HepG2 (cell line): ENCODE data around the gene LRRC3B. TPM values are rescaled to one million over a fixed set of nuclear protein-coding genes. Genes with fewer than 3 reads are reported as not detected.

Experiments used
- ATAC-seq: fragments of 200-7000 bp; cut with Tn5 transposase; 3 replicates; pipeline ENCODE4 v1.9.1; 2020; ENCODE audit warnings: mild to moderate bottlenecking, moderate library complexity
- BruUV-seq: library from RNA; stranded (reverse); fragments of 400-500 nt; replicated peaks from 2 replicates; lab custom pipeline; 2021; lab: Mats Ljungman, UMichigan
- CTCF ChIA-PET: fragments of 300-600 bp; formaldehyde crosslinking; extraction: SDS; loops from one replicate; lab custom pipeline; 2021; ENCODE audit warnings: low total read pairs, inconsistent platforms, low intra/inter-chr PET ratio; lab: Yijun Ruan, JAX
- POLR2A ChIA-PET: fragments of 350-600 bp; sonication (Branson Sonifier 250); formaldehyde crosslinking; loops from one replicate; lab custom pipeline; 2020; ENCODE audit warnings: antibody characterized with exemption, inconsistent platforms; lab: Yijun Ruan, JAX
- DNase-seq: peaks from one replicate; pipeline ENCODE4 v3.0.0-alpha.2; 2015; ENCODE audit warnings: low spot score
- FAIRE-seq: peaks from 3 replicates; lab custom pipeline; 2011; peaks lifted over from hg19 to GRCh38; lab: Jason Lieb, UNC
- H2AFZ ChIP-seq: one replicate; pipeline ENCODE4 v1.6.1; 2011; ENCODE audit warnings: low read length, inconsistent platforms
- H3K27ac ChIP-seq: fragments of 300-600 bp; 3 replicates; pipeline ENCODE4 v1.8.0; 2011; ENCODE audit warnings: mixed run types, mild to moderate bottlenecking, mixed read lengths, low read length, inconsistent platforms; ENCODE audit not compliant: insufficient read depth; ENCODE audit errors: extremely low read length
- H3K27me3 ChIP-seq, 2 experiments: fragments of 200-600 bp in 1 of 2; 2 replicates in 1 of 2; 3 replicates in 1 of 2; pipeline versions ENCODE4 v1.6.0 to v1.8.0; 2011; ENCODE audit warnings: low read length in 2 of 2, mild to moderate bottlenecking in 2 of 2, moderate library complexity in 2 of 2, inconsistent platforms in 1 of 2; ENCODE audit not compliant: insufficient read depth in 2 of 2, control insufficient read depth in 1 of 2
- H3K36me3 ChIP-seq, 2 experiments: fragments of 200-600 bp in 1 of 2; replicated peaks in 1 of 2; 2 replicates in 1 of 2; 3 replicates in 1 of 2; pipeline versions ENCODE4 v1.5.1 to v1.8.0; 2011; ENCODE audit warnings: low read length in 2 of 2, inconsistent platforms in 1 of 2; ENCODE audit not compliant: insufficient read depth in 2 of 2, control insufficient read depth in 1 of 2
- H3K4me1 ChIP-seq: 2 replicates; pipeline ENCODE4 v1.5.1; 2012; ENCODE audit warnings: low read length, inconsistent platforms; ENCODE audit not compliant: insufficient read depth
- H3K4me2 ChIP-seq: 2 replicates; pipeline ENCODE4 v1.6.0; 2011; ENCODE audit warnings: low read depth, low read length, inconsistent platforms
- H3K4me3 ChIP-seq, 3 experiments: fragments of 200-600 bp in 1 of 3; sonication (generic), shearing (Covaris generic) in 1 of 3; replicated peaks in 1 of 3; 2 replicates each; pipeline ENCODE4 v1.5.1; 2011 to 2016; ENCODE audit warnings: low read length in 3 of 3, inconsistent platforms in 2 of 3, low read depth in 2 of 3, mild to moderate bottlenecking in 2 of 3, control low read depth in 1 of 3, mixed read lengths in 1 of 3; ENCODE audit not compliant: insufficient read depth in 1 of 3
- H3K79me2 ChIP-seq: one replicate; pipeline ENCODE4 v1.6.1; 2011; ENCODE audit warnings: low read length, inconsistent platforms; ENCODE audit not compliant: insufficient read depth
- H3K9ac ChIP-seq: 2 replicates; pipeline ENCODE4 v1.6.0; 2011; ENCODE audit warnings: mild to moderate bottlenecking, low read depth, low read length, inconsistent platforms; ENCODE audit not compliant: insufficient read depth
- H3K9me3 ChIP-seq: 2 replicates; pipeline ENCODE4 v1.5.1; 2012; ENCODE audit warnings: mild to moderate bottlenecking, low read length
- H4K20me1 ChIP-seq: 2 replicates; pipeline ENCODE4 v1.6.0; 2011; ENCODE audit warnings: inconsistent platforms, mild to moderate bottlenecking, low read length, moderate library complexity; ENCODE audit not compliant: insufficient read depth
- ATF2 ChIP-seq: sonication (generic); formaldehyde crosslinking; IDR thresholded peaks from 2 replicates; pipeline ENCODE4 v1.4.0; 2020; ENCODE audit warnings: missing genetic modification reagents
- DDIT3 ChIP-seq: sonication (generic); formaldehyde crosslinking; IDR thresholded peaks from 2 replicates; pipeline ENCODE4 v1.4.0; 2020; ENCODE audit warnings: mild to moderate bottlenecking, missing genetic modification reagents
- FOXP1 ChIP-seq, 2 experiments: fragments of 450-650 bp in 1 of 2; IDR thresholded peaks; 2 replicates each; pipeline ENCODE4 v1.6.1; 2017 to 2018; ENCODE audit warnings: antibody characterized with exemption in 1 of 2
- GATAD1 ChIP-seq: IDR thresholded peaks from 2 replicates; pipeline ENCODE4 v1.6.1; 2016; ENCODE audit warnings: missing genetic modification reagents, missing compliant biosample characterization
- HOXA3 ChIP-seq: sonication (generic); formaldehyde crosslinking; IDR thresholded peaks from 2 replicates; pipeline ENCODE4 v1.5.0; 2020; ENCODE audit warnings: missing genetic modification reagents
- KMT2B ChIP-seq: IDR thresholded peaks from 2 replicates; pipeline ENCODE4 v1.6.1; 2016; ENCODE audit warnings: missing genetic modification reagents, missing compliant biosample characterization
- MAX ChIP-seq: IDR thresholded peaks from 2 replicates; pipeline ENCODE4 v1.6.1; 2012; ENCODE audit warnings: inconsistent platforms
- MXD3 ChIP-seq: IDR thresholded peaks from 2 replicates; pipeline ENCODE4 v1.6.1; 2016; ENCODE audit warnings: mild to moderate bottlenecking, missing biosample characterization, missing genetic modification reagents
- SIN3B ChIP-seq: fragments of 150-350 bp; IDR thresholded peaks from 2 replicates; pipeline ENCODE4 v1.6.1; 2014; ENCODE audit warnings: low read length
- SNAPC4 ChIP-seq: sonication (generic); formaldehyde crosslinking; IDR thresholded peaks from 2 replicates; pipeline ENCODE4 v1.4.0; 2020; ENCODE audit warnings: mild to moderate bottlenecking, missing genetic modification reagents
- SOX13 ChIP-seq, 3 experiments: fragments of 450-650 bp in 1 of 3; sonication (generic) in 1 of 3; formaldehyde crosslinking in 1 of 3; IDR thresholded peaks in 2 of 3; conservative IDR thresholded peaks in 1 of 3; 2 replicates each; pipeline versions ENCODE4 v1.5.0 to v1.6.1; 2016 to 2020; ENCODE audit warnings: antibody characterized with exemption in 1 of 3, mild to moderate bottlenecking in 1 of 3, missing compliant biosample characterization in 1 of 3, missing genetic modification reagents in 1 of 3, moderate library complexity in 1 of 3
- ZBTB7B ChIP-seq: sonication (generic); formaldehyde crosslinking; IDR thresholded peaks from 2 replicates; pipeline ENCODE4 v1.4.0; 2020; ENCODE audit warnings: missing genetic modification reagents
- ZNF256 ChIP-seq: sonication (generic); formaldehyde crosslinking; conservative IDR thresholded peaks from 2 replicates; pipeline ENCODE4 v1.4.0; 2020; ENCODE audit warnings: missing genetic modification reagents
- ZNF33A ChIP-seq: sonication (generic); formaldehyde crosslinking; IDR thresholded peaks from 2 replicates; pipeline ENCODE4 v1.5.1; 2020; ENCODE audit warnings: missing genetic modification reagents, mild to moderate bottlenecking, moderate library complexity, borderline replicate concordance
- in situ Hi-C: cut with HindIII; loops from 2 replicates; pipeline ENCODE4 v1.10.0; 2017; ENCODE audit warnings: low pct_unique_long_range_greater_than_20kb; ENCODE audit not compliant: extremely low pct_ligation_motif_present
- intact Hi-C: fragments of 100-400 bp; cut with micrococcal nuclease; formaldehyde crosslinking; loops from one replicate; pipeline ENCODE4 v1.10.0; 2022; ENCODE audit not compliant: unreplicated experiment
- polyA plus RNA-seq, 8 experiments: library from polyadenylated mRNA; depleted of rRNA in 3 of 8; stranded (reverse) in 7 of 8; unstranded in 1 of 8; fragments of >200 nt; fragmentation: Illumina TruSeq in 4 of 8; extraction: Trizol in 4 of 8; gene quantifications; 2 replicates each; pipeline versions ENCODE4 v1.2.1 to v1.2.3, GENCODE V29; 2011 to 2016; ENCODE audit warnings: low read depth in 4 of 8, missing spikeins in 1 of 8, mixed read lengths in 1 of 8; ENCODE audit not compliant: insufficient read depth in 1 of 8
- total RNA-seq, 5 experiments: library from RNA; depleted of rRNA; stranded (reverse); fragments of >200 nt; fragmentation: Illumina TruSeq; extraction: Trizol; gene quantifications; 2 replicates each; pipeline ENCODE4 v1.2.3, GENCODE V29; 2016; ENCODE audit warnings: low read depth in 1 of 5

LRRC3B gene
- total and polyA plus RNA-seq, 2 of the 13 experiments (the other 11 are each of a cell fraction or from before 2014, with no cell fraction given): not detected

- TF ChIP-seq SNAPC4 (CRISPR knock-in tag) (no peak), HOXA3 (CRISPR knock-in tag) (no peak), ZNF256 (CRISPR knock-in tag) (no peak)
Measured at GRCh38 chr3:26668171-26668570, 45.6 kb downstream of the LRRC3B start (continued).

GRCh38 chr3:26668696-26669095, 46.1 kb downstream of the LRRC3B start:
- no peak overlapping the region for H3K4me3 ChIP-seq
- no peaks in the 10 kb centered on the region for H3K79me2 ChIP-seq
- no peak overlapping the region for H2AFZ ChIP-seq
- no peaks in the 10 kb centered on the region for H3K27me3 ChIP-seq
- in situ Hi-C loops: no loop called here
- no TSS peak for BruUV-seq
- H3K27ac ChIP-seq: no peak overlapping the region
- FAIRE-seq (no peak), ATAC-seq (no peak), DNase-seq (no peak)
- no peaks in the 10 kb centered on the region for H4K20me1 ChIP-seq
- ChIA-PET CTCF (no interaction called here), POLR2A (no interaction called here)
- no peaks in the 10 kb centered on the region for H3K4me1 ChIP-seq
- no peaks in the 10 kb centered on the region for H3K36me3 ChIP-seq
- no peak overlapping the region for H3K4me2 ChIP-seq
- intact Hi-C loops: no loop called here
- H3K9me3 ChIP-seq: no peaks in the 10 kb centered on the region
- H3K9ac ChIP-seq: no peak overlapping the region
- no peak for TF ChIP-seq MXD3 (CRISPR knock-in tag)
- no peak for TF ChIP-seq ZNF33A (CRISPR knock-in tag)
- no peak for TF ChIP-seq ZBTB7B (CRISPR knock-in tag)
- TF ChIP-seq KMT2B: no peak
- no peak for TF ChIP-seq SIN3B
- TF ChIP-seq DDIT3 (CRISPR knock-in tag): no peak
- no peak for TF ChIP-seq ZNF256 (CRISPR knock-in tag)
- no peak for TF ChIP-seq MAX
- TF ChIP-seq SOX13 (IDR thresholded peaks at IDR 0.05): no peak
- TF ChIP-seq SOX13 (CRISPR knock-in tag; conservative IDR thresholded peaks at IDR 0.05 in 1 of 2, IDR thresholded peaks at IDR 0.05 in 1 of 2): no peak
- no peak for TF ChIP-seq FOXP1 (IDR thresholded peaks at IDR 0.05)
- no peak for TF ChIP-seq FOXP1 (CRISPR knock-in tag; IDR thresholded peaks at IDR 0.05)
- TF ChIP-seq ATF2 (CRISPR knock-in tag): no peak
- TF ChIP-seq HOXA3 (CRISPR knock-in tag): no peak
- TF ChIP-seq GATAD1 (CRISPR knock-in tag): no peak
